H1 (cell line): ENCODE results near the gene ARHGAP22.

Source experiments
- CHD2 ChIP-seq: IDR thresholded peaks from 2 replicates; pipeline ENCODE4 v1.6.1; 2012; ENCODE audit warnings: low read length, improper control_type of control experiment
- CREB1 ChIP-seq: IDR thresholded peaks from 2 replicates; pipeline ENCODE4 v1.6.1; 2012; ENCODE audit warnings: inconsistent platforms
- CTCF ChIP-seq, 3 experiments: IDR thresholded peaks; 1 replicate in 2 of 3; 2 replicates in 1 of 3; pipeline versions ENCODE4 v1.5.1 to v1.6.1; 2011; ENCODE audit warnings: low read length in 3 of 3, mild to moderate bottlenecking in 3 of 3, inconsistent platforms in 2 of 3, low read depth in 1 of 3, moderate library complexity in 1 of 3; ENCODE audit not compliant: insufficient read depth in 1 of 3; ENCODE audit errors: control extremely low read depth in 1 of 3
- EP300 ChIP-seq, 2 experiments: IDR thresholded peaks; 1 replicate in 1 of 2; 2 replicates in 1 of 2; pipeline ENCODE4 v1.6.1; 2011 to 2012; ENCODE audit warnings: low read depth in 2 of 2, low read length in 2 of 2, mild to moderate bottlenecking in 2 of 2, borderline replicate concordance in 1 of 2, inconsistent platforms in 1 of 2, moderate library complexity in 1 of 2
- MAFK ChIP-seq: IDR thresholded peaks from 2 replicates; pipeline ENCODE4 v1.6.1; 2012; ENCODE audit warnings: low read depth, mild to moderate bottlenecking, improper control_type of control experiment, low read length
- POLR2A ChIP-seq, 2 experiments: IDR thresholded peaks; 1 replicate in 1 of 2; 2 replicates in 1 of 2; pipeline ENCODE4 v1.6.1; 2011; ENCODE audit warnings: low read depth in 2 of 2, low read length in 2 of 2, mild to moderate bottlenecking in 2 of 2; ENCODE audit errors: control extremely low read depth in 1 of 2
- SAP30 ChIP-seq: fragments of 300-600 bp; sonication (generic); IDR thresholded peaks from 2 replicates; pipeline ENCODE4 v1.7.1; 2012; ENCODE audit warnings: low read length, moderate library complexity, mild to moderate bottlenecking, inconsistent platforms; ENCODE audit not compliant: insufficient read depth, insufficient replicate concordance
- SIX5 ChIP-seq: IDR thresholded peaks from 2 replicates; pipeline ENCODE4 v1.6.1; 2011; ENCODE audit warnings: mild to moderate bottlenecking, low read depth, low read length
- TAF1 ChIP-seq: IDR thresholded peaks from 2 replicates; pipeline ENCODE4 v1.6.1; 2011; ENCODE audit warnings: mild to moderate bottlenecking, low read depth, low read length
- TBP ChIP-seq: IDR thresholded peaks from 2 replicates; pipeline ENCODE4 v1.6.1; 2011; ENCODE audit warnings: low read depth, low read length, improper control_type of control experiment

- TF ChIP-seq CREB1 (no peak), TAF1 (no peak), POLR2A (IDR thresholded peaks at IDR 0.05; ENCODE audit: control extremely low read depth in 1 of 2, low read depth in 2 of 2, low read length in 2 of 2) (no peak), CTCF (IDR thresholded peaks at IDR 0.05; ENCODE audit: control extremely low read depth in 1 of 3, insufficient read depth in 1 of 3, low read depth in 1 of 3, low read length in 3 of 3) (no peak), CHD2 (no peak), SIX5 (no peak), EP300 (IDR thresholded peaks at IDR 0.05; ENCODE audit: borderline replicate concordance in 1 of 2, low read depth in 2 of 2, low read length in 2 of 2) (no peak), MAFK (no peak), SAP30 (no peak), TBP (no peak)
These were observed 57.6 kb downstream of the ARHGAP22 start for GRCh38 chr10:48547061-48547895.
